SIG-M5 (cell line): ENCODE measurements around the gene TOR1B.
"Not testable (repeated sequence)": the region's sequence is repeated elsewhere in the genome, so short reads cannot be mapped to it uniquely, and the experiment has no call there.

Source experiments
- DNase-seq: peaks from one replicate; lab custom pipeline; 2025; lab: John Stamatoyannopoulos, UW

Gene TOR1B

GRCh38 chr9:129802833-129803675 is at the start of gene TOR1B:
Gene TOR1B (plus strand): TSS chr9:129803184. CDS start chr9:129803213, 29 bp downstream.
- DNase-seq = peak; percentile 30

- DNase-seq = no peak
These were observed 47.8 kb upstream of the TOR1B start for GRCh38 chr9:129755151-129755550.

- no peak for DNase-seq
These were observed 46.8 kb upstream of the TOR1B start for GRCh38 chr9:129756191-129756590.

- no peak for DNase-seq
These were observed 45.9 kb upstream of the TOR1B start for GRCh38 chr9:129757045-129757444.

- no peak for DNase-seq
These were observed 43.7 kb upstream of the TOR1B start for GRCh38 chr9:129759319-129759718.

GRCh38 chr9:129759804-129760502 is 43.0 kb upstream of the TOR1B start:
- no peak for DNase-seq

- not testable (repeated sequence) for DNase-seq
These were observed 42.2 kb upstream of the TOR1B start for GRCh38 chr9:129760784-129761183.

- no peak for DNase-seq
These were observed 41.6 kb upstream of the TOR1B start for GRCh38 chr9:129761293-129761900.

GRCh38 chr9:129761901-129762369 is 41.0 kb upstream of the TOR1B start:
- DNase-seq = no peak

- DNase-seq = peak; percentile 16
These were observed 40.5 kb upstream of the TOR1B start for GRCh38 chr9:129762370-129762984.

GRCh38 chr9:129762985-129763926 is 39.7 kb upstream of the TOR1B start:
- DNase-seq = no peak

GRCh38 chr9:129765764-129766317 is 37.1 kb upstream of the TOR1B start:
- DNase-seq = no peak

- DNase-seq = no peak
These were observed 34.5 kb upstream of the TOR1B start for GRCh38 chr9:129768486-129768885.

GRCh38 chr9:129769669-129770068 is 33.3 kb upstream of the TOR1B start:
- no peak for DNase-seq

GRCh38 chr9:129770741-129771140 is 32.2 kb upstream of the TOR1B start:
- no peak for DNase-seq

- DNase-seq = no peak
These were observed 29.5 kb upstream of the TOR1B start for GRCh38 chr9:129773262-129774048.

GRCh38 chr9:129774791-129775447 is 28.1 kb upstream of the TOR1B start:
- DNase-seq = no peak

- no peak for DNase-seq
These were observed 27.6 kb upstream of the TOR1B start for GRCh38 chr9:129775448-129775798.

GRCh38 chr9:129776096-129776495 is 26.9 kb upstream of the TOR1B start:
- DNase-seq = not testable (repeated sequence)

- no peak for DNase-seq
These were observed 26.4 kb upstream of the TOR1B start for GRCh38 chr9:129776566-129776937.
